Motor neuron (in vitro differentiated cells): ENCODE measurements around the gene PITPNC1. TPM values are rescaled to one million over a fixed set of nuclear protein-coding genes. Genes with fewer than 3 reads are reported as not detected.

ENCODE experiments used
- ATAC-seq, 8 experiments: fragments of 200-7000 bp; cut with Tn5 transposase; replicated peaks in 6 of 8; 2 replicates each; pipeline ENCODE4 v1.8.0; 2021; ENCODE audit warnings: mild to moderate bottlenecking in 8 of 8, moderate library complexity in 8 of 8
- H3K27ac ChIP-seq, 2 donors: fragments of 250-450 bp; sonication (Bioruptor Pico); 2 replicates each; pipeline ENCODE4 v1.9.0; 2021; ENCODE audit warnings: antibody characterized with exemption in 2 of 2, mild to moderate bottlenecking in 2 of 2, moderate library complexity in 1 of 2
- H3K4me1 ChIP-seq, 2 donors: fragments of 250-450 bp; sonication (Bioruptor Pico); replicated peaks in 1 of 2; 2 replicates each; pipeline ENCODE4 v1.6.1; 2021; ENCODE audit warnings: antibody characterized with exemption in 2 of 2, mild to moderate bottlenecking in 2 of 2, moderate library complexity in 1 of 2
- H3K4me3 ChIP-seq, 5 donors: fragments of 250-450 bp; sonication (Bioruptor Pico); 2 replicates each; pipeline ENCODE4 v1.9.0; 2021; ENCODE audit warnings: antibody characterized with exemption in 5 of 5, mild to moderate bottlenecking in 5 of 5, moderate library complexity in 4 of 5
- WGBS, 10 experiments: fragments of 450-650 bp; shearing (Covaris generic); methylation state at CpG; one replicate each; pipeline ENCODE4 v1.0.0; 2022; 5-methylcytosine and 5-hydroxymethylcytosine counted together
- in situ Hi-C, 9 experiments: fragments of 400-800 bp; cut with MboI; loops; one replicate each; pipeline ENCODE4 v1.15.0; 2021; ENCODE audit warnings: low sequenced_read_pairs in 9 of 9, low pct_unique_long_range_greater_than_20kb in 2 of 9; ENCODE audit not compliant: unreplicated experiment in 9 of 9
- total RNA-seq, 8 experiments: library from RNA; unstranded; fragments of 300-600 nt; gene quantifications; 2 replicates each; pipeline versions ENCODE4 v1.2.3 to v1.2.4, GENCODE V29; 2022

The PITPNC1 gene
- total RNA-seq, 8 experiments from 2014 or later = 8.8 to 67.0 (median 19.7) TPM

DNA sequence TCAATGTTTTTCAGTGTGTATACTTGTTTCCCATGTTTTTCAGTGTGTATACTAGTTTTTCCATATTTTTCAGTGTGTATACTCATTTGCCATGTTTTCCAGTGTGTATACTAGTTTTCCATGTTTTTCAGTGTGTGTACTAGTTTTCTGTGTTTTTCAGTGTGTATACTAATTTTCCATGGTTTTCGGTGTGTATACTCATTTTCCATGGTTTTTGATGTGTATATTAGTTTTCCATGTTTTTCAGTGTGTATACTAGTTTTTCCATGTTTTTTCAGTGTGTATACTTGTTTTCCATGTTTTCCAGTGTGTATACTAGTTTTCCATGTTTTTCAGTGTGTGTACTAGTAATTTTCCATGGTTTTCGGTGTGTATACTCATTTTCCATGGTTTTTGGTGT is 188.0 kb downstream of the PITPNC1 start:
- Histone ChIP-seq H3K27ac (no peak overlapping the region), H3K4me1 (peaks cover 18 to 22% of the 10 kb centered on the region in 2 donors), H3K4me3 (no peak overlapping the region)
- ATAC-seq = no peak
- in situ Hi-C loops = no loop called here
- 71 to 100% (median 94%) methylated on average over 1 to 2 of the region's 2 CpGs; no CpG with 5 or more reads in 4 of the 10 experiments for WGBS, 10 experiments

- no peak for ATAC-seq
- in situ Hi-C loops = no loop called here
- H3K27ac ChIP-seq = no peak overlapping the region
- H3K4me3 ChIP-seq = no peak overlapping the region
- H3K4me1 ChIP-seq = peaks cover 19 to 22% of the 10 kb centered on the region in 2 donors
- WGBS, 10 experiments = 80 to 100% (median 100%) methylated on average over 1 to 2 of the region's 3 CpGs; no CpG with 5 or more reads in 5 of the 10 experiments
Measured at GRCh38 chr17:67566656-67567055, 189.6 kb downstream of the PITPNC1 start.

GRCh38 chr17:67569015-67569451 is 192.0 kb downstream of the PITPNC1 start:
- Histone ChIP-seq H3K4me3 (no peak overlapping the region), H3K4me1 (peaks cover 14 to 15% of the 10 kb centered on the region in 2 donors), H3K27ac (no peak overlapping the region)
- WGBS, 10 experiments = 13 to 72% (median 27%) methylated on average over 2 to 5 of the region's 5 CpGs; no CpG with 5 or more reads in 2 of the 10 experiments
- in situ Hi-C loops = no loop called here
- peak; percentile 38 to 87 (median 62) for ATAC-seq

DNA sequence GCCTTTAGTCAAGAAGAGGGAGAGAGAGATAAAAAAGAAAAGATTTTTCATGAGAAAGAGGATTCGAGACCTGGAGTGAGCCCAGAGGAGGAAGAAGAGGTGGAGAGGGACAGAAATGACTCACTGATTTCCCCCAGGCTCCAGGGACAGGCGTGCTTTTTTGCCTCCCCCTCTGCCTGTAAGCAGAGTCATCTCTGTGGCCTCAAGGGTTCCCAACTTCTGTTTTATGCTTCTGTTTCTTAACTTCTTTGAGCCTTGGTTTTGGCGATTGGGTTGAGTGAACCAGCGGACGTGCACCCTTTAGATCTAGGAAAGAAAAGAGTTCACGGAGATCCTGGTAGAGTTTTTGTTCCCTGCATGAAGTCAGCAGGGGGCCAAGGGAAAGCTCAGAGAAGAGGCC is 192.8 kb downstream of the PITPNC1 start:
- ATAC-seq = no peak
- Histone ChIP-seq H3K27ac (no peak overlapping the region), H3K4me1 (peaks cover 14 to 19% of the 10 kb centered on the region in 2 donors), H3K4me3 (no peak overlapping the region)
- in situ Hi-C loops = no loop called here
- 42 to 100% (median 88%) methylated on average over 1 to 5 of the region's 6 CpGs; no CpG with 5 or more reads in 1 of the 10 experiments for WGBS, 10 experiments

DNA sequence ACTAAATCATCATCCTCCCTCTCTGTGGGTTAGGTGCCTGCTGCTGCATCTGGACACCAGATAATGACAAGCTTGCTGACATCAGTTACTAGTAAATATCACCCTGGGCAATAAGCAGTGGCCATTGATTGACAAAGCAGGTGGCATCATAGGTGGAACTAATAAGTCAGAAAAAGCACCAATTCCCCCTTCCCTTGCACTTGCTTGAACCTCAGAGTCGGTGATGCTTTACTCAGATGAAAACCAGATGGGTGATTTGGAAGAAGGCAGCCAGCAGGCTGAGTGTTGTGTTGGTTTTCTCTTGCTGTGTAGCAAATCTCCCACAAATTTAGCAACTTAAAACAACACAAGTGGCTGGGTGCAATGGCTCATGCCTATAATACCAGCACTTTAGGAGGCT is 193.7 kb downstream of the PITPNC1 start:
- in situ Hi-C loops = no loop called here
- Histone ChIP-seq H3K4me1 (peaks cover 20 to 26% of the 10 kb centered on the region in 2 donors), H3K27ac (no peak overlapping the region), H3K4me3 (no peak overlapping the region)
- 0 to 100% (median 0%) methylated on average over 1 of the region's 1 CpG; no CpG with 5 or more reads in 7 of the 10 experiments for WGBS, 10 experiments
- ATAC-seq = no peak

DNA sequence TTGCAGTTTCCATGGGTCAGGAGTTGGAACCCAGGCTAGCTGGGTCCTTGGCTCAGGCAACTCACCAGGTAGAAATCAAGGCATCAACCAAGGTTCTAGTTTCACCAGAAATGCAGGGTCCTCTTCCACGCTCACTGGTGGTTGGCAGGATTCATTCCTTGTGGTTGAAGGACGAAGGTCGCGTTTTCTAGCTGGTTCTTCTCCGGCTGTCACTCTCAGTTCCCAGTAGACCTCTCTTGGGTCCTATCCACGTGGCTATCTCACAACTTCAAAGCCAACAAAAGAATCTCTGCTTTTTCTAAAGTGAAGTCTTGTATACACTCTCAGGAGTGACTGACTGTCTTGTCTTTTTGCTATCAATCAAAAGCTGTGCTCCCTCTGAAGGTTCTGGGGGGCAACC is 194.4 kb downstream of the PITPNC1 start:
- Histone ChIP-seq H3K27ac (no peak overlapping the region), H3K4me1 (peaks cover 20 to 26% of the 10 kb centered on the region in 2 donors), H3K4me3 (no peak overlapping the region)
- ATAC-seq = no peak
- 46 to 100% (median 100%) methylated on average over 1 to 5 of the region's 6 CpGs; no CpG with 5 or more reads in 3 of the 10 experiments for WGBS, 10 experiments
- in situ Hi-C loops = no loop called here

- peaks cover 26 to 27% of the 10 kb centered on the region in 2 donors for H3K4me1 ChIP-seq
- no peak overlapping the region for H3K27ac ChIP-seq
- in situ Hi-C loops = no loop called here
- ATAC-seq = peak in 3 of 8 experiments; percentile 11 to 40 (median 37)
- H3K4me3 ChIP-seq = no peak overlapping the region
- WGBS, 10 experiments = 84 to 100% (median 100%) methylated on average over 1 to 3 of the region's 4 CpGs; no CpG with 5 or more reads in 2 of the 10 experiments
Measured at GRCh38 chr17:67573987-67574657, 197.0 kb downstream of the PITPNC1 start.

DNA sequence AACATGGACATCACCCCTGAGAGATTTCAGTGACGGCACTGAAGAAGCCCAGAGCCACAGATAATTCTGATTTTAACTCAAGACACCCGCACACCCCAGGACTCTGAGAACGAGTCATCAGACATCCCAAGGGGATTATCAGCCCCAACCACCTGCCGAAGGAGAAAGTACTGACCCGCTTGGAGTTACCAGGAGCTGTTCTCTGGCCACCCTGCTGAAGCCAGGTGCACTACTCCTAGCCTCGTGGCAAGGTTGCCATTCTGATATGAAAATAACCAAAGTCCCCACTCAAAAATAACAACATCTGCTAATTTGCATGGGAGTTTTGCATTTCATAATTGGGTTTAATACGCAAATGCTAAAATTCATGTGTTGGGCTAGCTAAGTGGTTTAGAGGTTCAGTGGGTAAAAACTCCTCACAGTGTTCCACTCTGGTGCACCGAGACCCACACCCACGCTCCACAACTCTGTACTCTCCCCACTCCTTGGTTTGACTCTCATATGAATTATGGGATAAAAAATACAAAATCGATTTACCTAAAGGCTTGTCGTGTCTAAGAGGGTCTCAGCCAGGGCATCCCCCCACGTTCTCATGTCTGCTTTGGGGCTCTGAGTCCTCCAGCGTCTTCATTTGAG is 197.7 kb downstream of the PITPNC1 start:
- no peak overlapping the region for H3K4me3 ChIP-seq
- no peak overlapping the region for H3K27ac ChIP-seq
- peak in 3 of 8 experiments; percentile 4 to 58 (median 19) for ATAC-seq
- WGBS, 10 experiments = 36 to 83% (median 78%) methylated on average over 3 to 10 of the region's 13 CpGs; no CpG with 5 or more reads in 2 of the 10 experiments
- peaks cover 20 to 21% of the 10 kb centered on the region in 2 donors for H3K4me1 ChIP-seq
- in situ Hi-C loops = no loop called here

- 12 to 96% (median 37%) methylated on average over 1 to 10 of the region's 13 CpGs; no CpG with 5 or more reads in 1 of the 10 experiments for WGBS, 10 experiments
- ATAC-seq = peak in 6 of 8 experiments; percentile 25 to 93 (median 91)
Measured at GRCh38 chr17:67575325-67575724, 198.2 kb downstream of the PITPNC1 start.

DNA sequence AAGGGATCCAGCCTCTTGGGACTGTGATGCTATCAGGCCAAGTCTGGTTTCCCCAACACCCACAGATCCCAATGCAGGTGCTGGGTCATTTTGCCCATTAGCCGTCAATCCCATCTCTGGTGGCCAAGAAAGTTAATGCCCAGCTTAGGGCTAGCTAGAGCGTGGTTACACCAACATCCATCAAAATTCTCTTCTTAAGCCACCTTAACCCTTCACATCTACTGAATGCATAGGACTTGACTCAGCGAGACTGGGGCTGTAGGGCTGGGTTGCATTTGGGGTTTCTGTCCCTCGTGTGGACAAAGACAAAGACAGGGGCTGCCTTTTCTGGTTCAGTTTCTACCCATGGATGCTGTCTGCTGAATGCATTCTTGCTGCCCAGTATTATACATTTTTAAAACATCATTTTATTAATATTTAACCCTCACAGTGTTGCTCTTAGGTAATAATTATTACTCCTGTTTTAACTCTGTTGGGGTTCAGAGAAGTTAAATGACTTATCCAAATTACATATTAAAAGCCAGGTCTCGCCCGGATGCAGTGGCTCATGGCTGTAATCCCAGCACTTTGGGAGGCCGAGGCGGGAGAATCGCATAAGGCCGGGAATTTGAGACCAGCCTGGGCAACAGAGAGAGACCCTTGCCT is 199.5 kb downstream of the PITPNC1 start:
- H3K4me3 ChIP-seq = no peak overlapping the region
- no peak overlapping the region for H3K27ac ChIP-seq
- no peak for ATAC-seq
- whole genome bisulfite sequencing, 10 experiments = 80 to 100% (median 97%) methylated on average over 1 to 10 of the region's 10 CpGs; no CpG with 5 or more reads in 1 of the 10 experiments
- peaks cover 18 to 20% of the 10 kb centered on the region in 2 donors for H3K4me1 ChIP-seq
- in situ Hi-C loops = no loop called here

More at GRCh38 chr17:67575325-67575724, 198.2 kb downstream of the PITPNC1 start:
- Histone ChIP-seq H3K4me1 (peaks cover 18 to 20% of the 10 kb centered on the region in 2 donors), H3K27ac (no peak overlapping the region), H3K4me3 (no peak overlapping the region)
- in situ Hi-C loops = no loop called here

DNA sequence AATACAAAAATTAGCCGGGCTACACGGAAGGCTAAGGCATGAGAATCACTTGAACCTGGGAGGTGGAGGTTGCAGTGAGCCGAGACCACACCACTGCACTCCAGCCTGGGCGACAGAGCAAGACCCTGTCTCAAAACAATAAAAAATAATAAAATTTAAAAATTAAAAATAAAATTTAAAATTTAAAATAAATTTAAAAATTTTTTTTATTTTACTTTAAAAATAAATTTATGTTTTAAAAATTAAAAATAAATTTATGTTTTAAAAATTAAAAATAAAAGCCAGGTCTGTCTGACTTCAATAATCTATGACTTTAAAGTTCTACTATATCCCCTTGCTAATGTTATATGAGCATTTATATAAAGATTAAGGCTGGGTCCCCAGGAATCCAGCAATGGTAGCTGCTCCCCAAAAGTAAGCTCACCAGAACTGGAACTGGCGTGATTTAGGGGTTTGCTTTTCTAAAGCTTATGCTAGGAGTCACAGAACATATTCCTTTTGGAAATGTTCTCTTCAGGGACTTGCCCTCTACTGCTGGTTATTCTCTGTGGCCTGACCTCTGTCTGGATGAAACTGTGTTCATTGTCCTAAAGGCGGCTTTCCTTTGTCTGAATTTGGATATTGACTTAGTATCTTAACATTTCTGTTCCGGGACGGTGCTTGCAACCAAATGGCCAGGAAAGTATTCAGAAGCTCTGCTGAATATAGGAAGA is 200.5 kb downstream of the PITPNC1 start:
- H3K27ac ChIP-seq = no peak overlapping the region
- no peak overlapping the region for H3K4me3 ChIP-seq
- in situ Hi-C loops = no loop called here
- H3K4me1 ChIP-seq = peaks cover 18 to 20% of the 10 kb centered on the region in 2 donors
- peak in 3 of 8 experiments; percentile 2 to 15 (median 9) for ATAC-seq
- 40 to 100% (median 84%) methylated on average over 1 to 8 of the region's 8 CpGs for WGBS, 10 experiments

GRCh38 chr17:67578142-67578457 is 201.0 kb downstream of the PITPNC1 start:
- 5 to 100% (median 11%) methylated on average over 1 to 4 of the region's 5 CpGs; no CpG with 5 or more reads in 4 of the 10 experiments for WGBS, 10 experiments
- peak in 4 of 8 experiments; percentile 16 to 43 (median 30) for ATAC-seq
- in situ Hi-C loops = no loop called here
- H3K4me3 ChIP-seq = no peak overlapping the region
- no peak overlapping the region for H3K27ac ChIP-seq
- H3K4me1 ChIP-seq = peaks cover 18 to 23% of the 10 kb centered on the region in 2 donors
